Muscle layer of colon (tissue), 2 donors: ENCODE measurements around the gene WARS2.
"Not testable (repeated sequence)": the region's sequence is repeated elsewhere in the genome, so short reads cannot be mapped to it uniquely, and the experiment has no call there.

Source experiments
- H3K27ac ChIP-seq: one replicate; pipeline ENCODE4 v1.7.0; 2013; ENCODE audit warnings: low read depth, mild to moderate bottlenecking, low read length, moderate library complexity
- H3K27me3 ChIP-seq, 2 donors: one replicate each; pipeline ENCODE4 v1.7.0; 2013; ENCODE audit warnings: low read length in 2 of 2, mild to moderate bottlenecking in 2 of 2; ENCODE audit not compliant: insufficient read depth in 2 of 2, control insufficient read depth in 1 of 2
- H3K36me3 ChIP-seq: one replicate; pipeline ENCODE4 v1.7.0; 2013; ENCODE audit warnings: mild to moderate bottlenecking, low read length; ENCODE audit not compliant: insufficient read depth
- H3K4me1 ChIP-seq: one replicate; pipeline ENCODE4 v1.7.0; 2013; ENCODE audit warnings: mild to moderate bottlenecking, low read length; ENCODE audit not compliant: insufficient read depth
- H3K4me3 ChIP-seq, 2 donors: one replicate each; pipeline ENCODE4 v1.7.0; 2013; ENCODE audit warnings: low read length in 2 of 2, low read depth in 1 of 2, mild to moderate bottlenecking in 1 of 2, moderate library complexity in 1 of 2
- H3K9ac ChIP-seq: one replicate; pipeline ENCODE4 v1.7.0; 2013; ENCODE audit warnings: low read length
- H3K9me3 ChIP-seq: one replicate; pipeline ENCODE4 v1.7.0; 2013; ENCODE audit warnings: mild to moderate bottlenecking, low read length
- donor health status: abdominal sarcoma.
- donor health status: Adenocarcinoma of cecum.

Gene WARS2

GRCh38 chr1:119140177-119141019, at the start of gene WARS2:
TSS of gene WARS2 (minus strand) at chr1:119140653. CDS start at chr1:119140644, 9 bp downstream.
- no peaks in the 10 kb centered on the region for H3K9me3 ChIP-seq
- peak within 1 kb of the TSS; percentile 94 for H3K27ac ChIP-seq
- no peaks in the 10 kb centered on the region for H3K36me3 ChIP-seq
- H3K27me3 ChIP-seq: no peaks in the 10 kb centered on the region
- H3K4me3 ChIP-seq: peak within 1 kb of the TSS; percentile 59 to 78
- peaks cover 20% of the 10 kb centered on the region for H3K4me1 ChIP-seq
- H3K9ac ChIP-seq: peak within 1 kb of the TSS; percentile 91

DNA sequence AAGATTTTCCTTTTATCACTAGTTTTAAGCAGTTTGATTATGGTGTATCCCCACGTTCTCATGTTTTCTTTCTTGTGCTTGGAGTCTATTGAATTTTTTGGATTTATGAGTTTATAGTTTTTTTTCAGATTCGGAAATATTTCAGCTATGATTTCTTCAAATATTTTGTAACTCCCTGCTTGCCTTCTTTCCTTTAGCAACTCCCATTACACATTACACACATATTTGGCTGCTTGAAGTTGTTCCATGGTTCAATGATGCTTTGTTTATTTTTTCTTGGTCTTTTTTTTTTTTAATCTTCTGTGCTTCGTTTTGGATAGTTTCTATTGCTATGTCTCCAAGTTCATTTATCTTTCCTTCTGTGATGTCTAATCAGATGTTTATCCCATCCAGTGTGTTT, 48.5 kb upstream of the WARS2 start:
- Histone ChIP-seq H3K9ac (no peak overlapping the region), H3K36me3 (no peaks in the 10 kb centered on the region), H3K27ac (no peak overlapping the region), H3K4me1 (no peaks in the 10 kb centered on the region), H3K27me3 (no peaks in the 10 kb centered on the region), H3K9me3 (no peaks in the 10 kb centered on the region), H3K4me3 (no peak overlapping the region)

DNA sequence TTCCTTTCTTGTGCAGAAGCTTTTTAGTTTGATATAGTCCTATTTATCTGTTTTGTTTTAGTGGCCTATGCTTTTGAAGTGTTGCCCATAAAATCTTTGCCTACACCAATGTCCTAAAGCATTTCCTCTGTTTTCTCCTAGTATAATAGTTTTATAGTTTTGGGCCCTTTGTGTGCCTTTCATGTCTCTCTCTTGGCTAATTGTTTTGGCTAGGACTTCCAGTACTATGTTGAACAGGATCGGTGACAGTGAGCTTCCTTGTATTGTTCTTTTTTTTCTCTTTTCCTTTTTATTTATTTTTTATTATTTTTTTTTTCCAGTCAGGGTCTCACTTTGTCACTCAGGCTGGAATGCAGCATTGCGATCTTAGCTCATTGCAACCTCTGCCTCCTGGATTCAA, 47.0 kb upstream of the WARS2 start:
- Histone ChIP-seq H3K4me3 (no peak overlapping the region), H3K9me3 (no peaks in the 10 kb centered on the region), H3K4me1 (no peaks in the 10 kb centered on the region), H3K9ac (no peak overlapping the region), H3K27ac (no peak overlapping the region), H3K27me3 (no peaks in the 10 kb centered on the region), H3K36me3 (no peaks in the 10 kb centered on the region)

DNA sequence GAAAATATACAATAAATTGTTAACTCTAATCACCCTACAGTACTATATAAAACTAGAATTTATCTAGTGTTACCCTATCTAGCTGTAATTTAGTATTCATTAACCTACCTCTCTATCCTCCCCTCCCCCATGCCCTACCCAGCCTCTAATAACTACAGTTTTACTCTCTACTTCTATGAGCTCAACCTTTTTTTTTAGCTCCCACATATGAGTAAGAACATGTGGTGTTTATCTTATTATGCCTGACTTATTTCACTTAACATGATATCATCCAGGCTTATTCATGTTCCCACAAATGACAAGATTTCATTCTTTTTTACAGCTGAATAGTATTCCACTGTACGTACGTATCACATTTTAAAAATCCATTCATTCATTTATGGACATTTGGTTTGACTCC, 46.0 kb upstream of the WARS2 start:
- no peak overlapping the region for H3K27ac ChIP-seq
- no peak overlapping the region for H3K4me3 ChIP-seq
- H3K9me3 ChIP-seq: no peaks in the 10 kb centered on the region
- no peaks in the 10 kb centered on the region for H3K27me3 ChIP-seq
- H3K4me1 ChIP-seq: no peaks in the 10 kb centered on the region
- no peak overlapping the region for H3K9ac ChIP-seq
- no peaks in the 10 kb centered on the region for H3K36me3 ChIP-seq

DNA sequence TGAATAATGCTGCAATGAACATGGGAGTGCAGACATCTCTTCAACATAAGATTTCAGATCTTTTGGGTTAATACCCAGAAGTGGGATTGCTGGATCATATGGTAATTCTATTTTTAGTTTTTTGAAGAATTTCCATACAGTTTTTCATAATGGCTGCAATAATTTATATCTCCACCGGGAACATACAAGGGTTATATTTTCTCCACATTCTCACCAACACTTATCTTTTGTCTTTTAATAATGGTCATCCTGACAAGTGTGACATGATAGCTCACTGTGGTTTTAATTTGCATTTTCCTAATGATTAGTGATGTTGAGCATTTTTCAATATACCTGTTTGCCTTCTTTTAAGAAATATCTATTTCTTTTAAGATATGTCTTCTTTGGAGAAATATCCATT, 44.5 kb upstream of the WARS2 start:
- H3K9ac ChIP-seq: no peak overlapping the region
- no peaks in the 10 kb centered on the region for H3K4me1 ChIP-seq
- no peak overlapping the region for H3K27ac ChIP-seq
- H3K27me3 ChIP-seq: no peaks in the 10 kb centered on the region
- no peak overlapping the region for H3K4me3 ChIP-seq
- H3K9me3 ChIP-seq: no peaks in the 10 kb centered on the region
- no peaks in the 10 kb centered on the region for H3K36me3 ChIP-seq

GRCh38 chr1:119181218-119181617, 40.8 kb upstream of the WARS2 start:
- H3K4me3 ChIP-seq: no peak overlapping the region
- no peaks in the 10 kb centered on the region for H3K4me1 ChIP-seq
- no peaks in the 10 kb centered on the region for H3K27me3 ChIP-seq
- no peaks in the 10 kb centered on the region for H3K36me3 ChIP-seq
- no peak overlapping the region for H3K9ac ChIP-seq
- H3K9me3 ChIP-seq: no peaks in the 10 kb centered on the region
- no peak overlapping the region for H3K27ac ChIP-seq

- H3K4me3 ChIP-seq: no peak overlapping the region
- H3K27me3 ChIP-seq: no peaks in the 10 kb centered on the region
- H3K4me1 ChIP-seq: no peaks in the 10 kb centered on the region
- H3K9me3 ChIP-seq: no peaks in the 10 kb centered on the region
- H3K27ac ChIP-seq: no peak overlapping the region
- H3K9ac ChIP-seq: no peak overlapping the region
- no peaks in the 10 kb centered on the region for H3K36me3 ChIP-seq
Measured at GRCh38 chr1:119179051-119179450, 38.6 kb upstream of the WARS2 start.

DNA sequence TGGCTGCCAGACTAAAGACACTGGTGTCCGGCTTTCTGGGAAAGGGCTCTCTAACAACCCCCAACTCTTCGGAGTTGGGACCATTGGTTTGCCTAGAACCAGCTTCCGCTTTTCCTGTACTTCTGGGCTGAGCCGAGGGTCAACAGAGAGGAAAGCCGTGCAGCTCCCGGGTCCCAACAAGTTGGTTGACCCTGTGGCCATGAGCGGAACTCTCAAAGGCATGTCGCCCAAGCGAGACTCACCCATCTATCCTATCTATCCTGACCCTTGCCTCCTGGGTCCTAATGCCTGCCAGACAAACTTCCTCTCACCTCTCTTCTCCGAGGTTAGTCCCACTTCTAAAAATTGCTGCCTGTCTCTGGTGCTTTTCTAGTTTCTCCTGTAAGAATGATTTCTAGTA, 32.5 kb upstream of the WARS2 start:
- H3K4me3 ChIP-seq, H3K9ac ChIP-seq, H3K4me1 ChIP-seq, H3K27ac ChIP-seq, H3K9me3 ChIP-seq, H3K36me3 ChIP-seq, H3K27me3 ChIP-seq: not testable (repeated sequence)

- not testable (repeated sequence) for H3K9ac ChIP-seq, H3K36me3 ChIP-seq, H3K4me3 ChIP-seq, H3K27ac ChIP-seq, H3K4me1 ChIP-seq, H3K27me3 ChIP-seq, H3K9me3 ChIP-seq
Measured at GRCh38 chr1:119171381-119172010, 31.0 kb upstream of the WARS2 start.

GRCh38 chr1:119163396-119163795, 22.9 kb upstream of the WARS2 start:
- Histone ChIP-seq H3K4me1 (no peaks in the 10 kb centered on the region), H3K9me3 (no peaks in the 10 kb centered on the region), H3K27me3 (no peaks in the 10 kb centered on the region), H3K4me3 (no peak overlapping the region), H3K36me3 (peaks cover 14% of the 10 kb centered on the region), H3K27ac (no peak overlapping the region), H3K9ac (no peak overlapping the region)

GRCh38 chr1:119160866-119161265, 20.4 kb upstream of the WARS2 start:
- Histone ChIP-seq H3K4me1 (no peaks in the 10 kb centered on the region), H3K27me3 (no peaks in the 10 kb centered on the region), H3K4me3 (no peak overlapping the region), H3K9me3 (no peaks in the 10 kb centered on the region), H3K36me3 (peaks cover 23% of the 10 kb centered on the region), H3K27ac (no peak overlapping the region), H3K9ac (no peak overlapping the region)

DNA sequence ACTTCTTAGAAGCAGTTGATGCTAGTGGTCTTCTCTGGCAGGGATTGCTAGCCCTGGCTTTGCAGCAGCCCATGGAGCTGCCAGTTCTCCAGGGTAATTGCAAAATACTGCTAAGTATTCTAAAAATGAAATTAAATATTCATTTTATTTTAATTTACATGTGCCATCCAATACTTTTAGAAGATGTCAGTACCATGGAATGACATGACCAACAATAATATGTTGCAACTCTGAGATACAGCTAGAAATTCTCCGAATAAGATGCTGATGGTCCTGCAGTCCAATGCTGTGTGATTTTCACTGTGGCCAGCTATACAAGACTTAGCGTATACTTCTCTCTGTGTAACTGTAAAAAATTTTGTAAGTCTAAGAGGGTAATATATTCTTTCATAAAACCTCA, 20.0 kb upstream of the WARS2 start:
- no peaks in the 10 kb centered on the region for H3K9me3 ChIP-seq
- no peak overlapping the region for H3K4me3 ChIP-seq
- no peaks in the 10 kb centered on the region for H3K4me1 ChIP-seq
- H3K27me3 ChIP-seq: no peaks in the 10 kb centered on the region
- peaks cover 23% of the 10 kb centered on the region for H3K36me3 ChIP-seq
- H3K9ac ChIP-seq: no peak overlapping the region
- no peak overlapping the region for H3K27ac ChIP-seq
